ENCODE results near the gene SOS1. TPM values are rescaled to one million over a fixed set of nuclear protein-coding genes. Genes with fewer than 3 reads are reported as not detected.

The SOS1 gene
- total RNA-seq, 4 donors from 2014 or later, result 19.5 to 46.3 (median 33.3) TPM

- TF ChIP-seq POLR2A (IDR thresholded peaks at IDR 0.05) (no peak), CTCF (IDR thresholded peaks at IDR 0.05 in 4 of 5, conservative IDR thresholded peaks at IDR 0.05 in 1 of 5) (no peak)
- no peak overlapping the region for H3K4me3 ChIP-seq
- H3K4me1 ChIP-seq, result peaks cover 1 to 11% of the 10 kb centered on the region in 2 donors
- in situ Hi-C loops (cut with MboI; ENCODE audit: low sequenced_read_pairs in 4 of 4), result no loop called here
- no peaks in the 10 kb centered on the region for H3K9me3 ChIP-seq
- intact Hi-C loops (cut with DNase I; ENCODE audit: low total_unique reads), result no loop called here
- H3K36me3 ChIP-seq, result no peaks in the 10 kb centered on the region
- ATAC-seq, result no peak
- no peak for DNase-seq
- H3K27ac ChIP-seq, result no peak overlapping the region
- no peaks in the 10 kb centered on the region for H3K27me3 ChIP-seq
Observed at GRCh38 chr2:39135690-39136259, 14.9 kb upstream of the SOS1 start.

- Histone ChIP-seq H3K4me1 (no peaks in the 10 kb centered on the region), H3K36me3 (no peaks in the 10 kb centered on the region), H3K9me3 (no peaks in the 10 kb centered on the region), H3K27me3 (no peaks in the 10 kb centered on the region), H3K27ac (no peak overlapping the region), H3K4me3 (no peak overlapping the region)
- intact Hi-C loops (cut with DNase I; ENCODE audit: low total_unique reads), result no loop called here
- DNase-seq (no peak), ATAC-seq (no peak)
- in situ Hi-C loops (cut with MboI; ENCODE audit: low sequenced_read_pairs in 4 of 4), result no loop called here
- no peak for TF ChIP-seq POLR2A (IDR thresholded peaks at IDR 0.05)
- TF ChIP-seq CTCF (IDR thresholded peaks at IDR 0.05 in 4 of 5, conservative IDR thresholded peaks at IDR 0.05 in 1 of 5), result no peak
Observed at GRCh38 chr2:39133215-39133851, 12.5 kb upstream of the SOS1 start.

- Histone ChIP-seq H3K4me1 (peaks cover 6 to 7% of the 10 kb centered on the region in 2 donors), H3K27ac (no peak overlapping the region), H3K4me3 (no peak overlapping the region), H3K9me3 (no peaks in the 10 kb centered on the region), H3K27me3 (no peaks in the 10 kb centered on the region), H3K36me3 (no peaks in the 10 kb centered on the region)
- in situ Hi-C loops (cut with MboI; ENCODE audit: low sequenced_read_pairs in 4 of 4), result no loop called here
- ATAC-seq, result no peak
- intact Hi-C loops (cut with DNase I; ENCODE audit: low total_unique reads), result no loop called here
- no peak for TF ChIP-seq CTCF (IDR thresholded peaks at IDR 0.05 in 4 of 5, conservative IDR thresholded peaks at IDR 0.05 in 1 of 5)
- TF ChIP-seq POLR2A (IDR thresholded peaks at IDR 0.05), result no peak
- no peak for DNase-seq
Observed at GRCh38 chr2:39128919-39129391, 8.1 kb upstream of the SOS1 start.

- Histone ChIP-seq H3K4me1 (peaks cover 16 to 17% of the 10 kb centered on the region in 2 donors), H3K27me3 (no peaks in the 10 kb centered on the region), H3K27ac (no peak overlapping the region), H3K36me3 (no peaks in the 10 kb centered on the region), H3K4me3 (no peak overlapping the region), H3K9me3 (no peaks in the 10 kb centered on the region)
- in situ Hi-C loops (cut with MboI; ENCODE audit: low sequenced_read_pairs in 4 of 4) (no loop called here), intact Hi-C loops (cut with DNase I; ENCODE audit: low total_unique reads) (no loop called here)
- ATAC-seq (no peak), DNase-seq (no peak)
- TF ChIP-seq CTCF (IDR thresholded peaks at IDR 0.05 in 4 of 5, conservative IDR thresholded peaks at IDR 0.05 in 1 of 5) (no peak), POLR2A (IDR thresholded peaks at IDR 0.05) (no peak)
Observed at GRCh38 chr2:39127973-39128372, 7.1 kb upstream of the SOS1 start.

All from gastrocnemius medialis (tissue), 4 donors.